C4-2B (cell line): ENCODE measurements around the gene FOXL3.

Experiments used
- ZFX ChIP-seq: fragments of 450-650 bp; IDR thresholded peaks from 2 replicates; pipeline ENCODE4 v1.6.1; 2017
- TF ChIP-seq, protein P1 (sequence below): fragments of 450-650 bp; conservative IDR thresholded peaks from 2 replicates; pipeline ENCODE4 v1.5.1; 2017; ENCODE audit warnings: mild to moderate bottlenecking

DNA sequence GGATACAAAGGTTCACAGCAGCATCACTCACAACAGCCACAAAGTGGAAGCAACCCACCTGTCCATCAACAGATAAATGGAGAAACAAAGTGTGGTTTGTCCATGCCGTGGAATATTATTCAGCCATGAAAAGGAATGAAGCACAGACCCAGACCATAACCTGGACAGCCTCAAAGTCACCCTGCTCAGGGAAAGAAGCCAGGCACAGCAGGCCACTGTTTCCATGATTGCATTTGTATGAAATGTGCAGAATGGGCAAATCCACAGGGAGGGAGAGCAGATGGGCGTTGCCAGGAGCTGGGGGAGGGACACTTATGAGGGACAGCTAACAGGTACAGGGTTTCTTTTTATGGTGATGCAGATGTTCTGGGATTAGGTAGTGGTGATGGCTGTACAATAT, 30.3 kb downstream of the FOXL3 start:
- TF ChIP-seq, protein P1, sequence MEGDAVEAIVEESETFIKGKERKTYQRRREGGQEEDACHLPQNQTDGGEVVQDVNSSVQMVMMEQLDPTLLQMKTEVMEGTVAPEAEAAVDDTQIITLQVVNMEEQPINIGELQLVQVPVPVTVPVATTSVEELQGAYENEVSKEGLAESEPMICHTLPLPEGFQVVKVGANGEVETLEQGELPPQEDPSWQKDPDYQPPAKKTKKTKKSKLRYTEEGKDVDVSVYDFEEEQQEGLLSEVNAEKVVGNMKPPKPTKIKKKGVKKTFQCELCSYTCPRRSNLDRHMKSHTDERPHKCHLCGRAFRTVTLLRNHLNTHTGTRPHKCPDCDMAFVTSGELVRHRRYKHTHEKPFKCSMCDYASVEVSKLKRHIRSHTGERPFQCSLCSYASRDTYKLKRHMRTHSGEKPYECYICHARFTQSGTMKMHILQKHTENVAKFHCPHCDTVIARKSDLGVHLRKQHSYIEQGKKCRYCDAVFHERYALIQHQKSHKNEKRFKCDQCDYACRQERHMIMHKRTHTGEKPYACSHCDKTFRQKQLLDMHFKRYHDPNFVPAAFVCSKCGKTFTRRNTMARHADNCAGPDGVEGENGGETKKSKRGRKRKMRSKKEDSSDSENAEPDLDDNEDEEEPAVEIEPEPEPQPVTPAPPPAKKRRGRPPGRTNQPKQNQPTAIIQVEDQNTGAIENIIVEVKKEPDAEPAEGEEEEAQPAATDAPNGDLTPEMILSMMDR: no peak
- no peak for TF ChIP-seq ZFX
